AG09309 (cell line): ENCODE data around the gene KLHL20.
A peak's percentile ranks its signal among the peaks of the same experiment; 100 is the strongest.

ENCODE experiments used
- DNase-seq: peaks from one replicate; pipeline ENCODE4 v3.0.0-alpha.2; 2010; ENCODE audit warnings: low read depth
- H3K4me3 ChIP-seq: 2 replicates; pipeline ENCODE4 v1.5.1; 2011; ENCODE audit warnings: mild to moderate bottlenecking, low read depth, low read length, moderate library complexity; ENCODE audit not compliant: control insufficient read depth
- TF ChIP-seq, protein P1 (sequence below): IDR thresholded peaks from 2 replicates; pipeline ENCODE4 v1.5.1; 2011; ENCODE audit warnings: mild to moderate bottlenecking, low read depth, low read length, inconsistent platforms; ENCODE audit not compliant: insufficient read depth, control insufficient read depth; ENCODE audit errors: missing control alignments

The KLHL20 gene

GRCh38 chr1:173818459-173818858, 103.7 kb downstream of the KLHL20 start:
- TF ChIP-seq, protein P1, sequence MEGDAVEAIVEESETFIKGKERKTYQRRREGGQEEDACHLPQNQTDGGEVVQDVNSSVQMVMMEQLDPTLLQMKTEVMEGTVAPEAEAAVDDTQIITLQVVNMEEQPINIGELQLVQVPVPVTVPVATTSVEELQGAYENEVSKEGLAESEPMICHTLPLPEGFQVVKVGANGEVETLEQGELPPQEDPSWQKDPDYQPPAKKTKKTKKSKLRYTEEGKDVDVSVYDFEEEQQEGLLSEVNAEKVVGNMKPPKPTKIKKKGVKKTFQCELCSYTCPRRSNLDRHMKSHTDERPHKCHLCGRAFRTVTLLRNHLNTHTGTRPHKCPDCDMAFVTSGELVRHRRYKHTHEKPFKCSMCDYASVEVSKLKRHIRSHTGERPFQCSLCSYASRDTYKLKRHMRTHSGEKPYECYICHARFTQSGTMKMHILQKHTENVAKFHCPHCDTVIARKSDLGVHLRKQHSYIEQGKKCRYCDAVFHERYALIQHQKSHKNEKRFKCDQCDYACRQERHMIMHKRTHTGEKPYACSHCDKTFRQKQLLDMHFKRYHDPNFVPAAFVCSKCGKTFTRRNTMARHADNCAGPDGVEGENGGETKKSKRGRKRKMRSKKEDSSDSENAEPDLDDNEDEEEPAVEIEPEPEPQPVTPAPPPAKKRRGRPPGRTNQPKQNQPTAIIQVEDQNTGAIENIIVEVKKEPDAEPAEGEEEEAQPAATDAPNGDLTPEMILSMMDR: no peak
- no peak overlapping the region for H3K4me3 ChIP-seq
- DNase-seq: no peak

DNA sequence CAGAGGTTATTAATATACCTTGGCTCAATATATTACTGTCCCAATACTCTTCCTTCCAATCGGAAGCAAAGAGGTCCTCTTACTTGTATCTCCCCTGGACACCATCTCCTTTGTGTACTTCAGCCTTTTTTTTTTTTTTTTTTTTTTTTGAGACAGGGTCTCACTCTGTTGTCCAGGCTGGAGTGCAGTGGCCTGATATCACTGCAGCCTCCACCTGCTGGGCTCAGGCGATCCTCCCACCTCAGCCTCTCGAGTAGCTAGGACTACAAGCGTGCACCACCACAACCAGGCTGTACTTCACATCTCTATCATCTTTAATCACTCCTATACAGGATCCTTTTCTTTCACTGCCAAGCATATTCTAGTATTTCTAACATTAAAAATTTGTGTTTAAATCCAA, 106.9 kb downstream of the KLHL20 start:
- no peak overlapping the region for H3K4me3 ChIP-seq
- TF ChIP-seq, protein P1: no peak
- DNase-seq: no peak

DNA sequence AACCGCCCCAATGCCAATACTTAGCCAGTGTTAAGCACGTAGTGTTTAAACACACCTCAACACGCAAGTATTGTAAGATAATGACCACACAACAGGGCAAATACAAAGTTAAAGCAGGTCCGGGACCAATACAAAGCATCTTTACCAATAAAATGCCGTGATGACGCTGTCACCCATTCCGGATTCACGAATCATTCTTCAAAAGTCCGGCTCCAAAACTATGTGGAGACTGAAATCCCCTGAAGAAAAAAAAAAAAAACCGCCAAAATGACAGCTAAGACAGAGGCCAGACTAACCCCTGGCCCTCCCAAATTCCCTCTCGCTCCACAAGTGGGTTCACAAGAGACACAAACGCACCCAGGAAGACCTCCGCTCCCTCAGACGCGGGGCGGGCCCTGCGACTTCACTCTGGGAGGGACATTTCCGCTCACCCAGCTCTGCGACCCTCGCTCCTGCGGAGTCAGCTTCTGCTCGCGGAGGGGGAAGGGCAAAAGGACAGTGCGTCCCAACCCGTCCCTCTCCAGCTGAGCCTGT, 109.1 kb downstream of the KLHL20 start:
- DNase-seq: no peak
- TF ChIP-seq, protein P1: no peak
- H3K4me3 ChIP-seq: peak overlapping the region; percentile 90

DNA sequence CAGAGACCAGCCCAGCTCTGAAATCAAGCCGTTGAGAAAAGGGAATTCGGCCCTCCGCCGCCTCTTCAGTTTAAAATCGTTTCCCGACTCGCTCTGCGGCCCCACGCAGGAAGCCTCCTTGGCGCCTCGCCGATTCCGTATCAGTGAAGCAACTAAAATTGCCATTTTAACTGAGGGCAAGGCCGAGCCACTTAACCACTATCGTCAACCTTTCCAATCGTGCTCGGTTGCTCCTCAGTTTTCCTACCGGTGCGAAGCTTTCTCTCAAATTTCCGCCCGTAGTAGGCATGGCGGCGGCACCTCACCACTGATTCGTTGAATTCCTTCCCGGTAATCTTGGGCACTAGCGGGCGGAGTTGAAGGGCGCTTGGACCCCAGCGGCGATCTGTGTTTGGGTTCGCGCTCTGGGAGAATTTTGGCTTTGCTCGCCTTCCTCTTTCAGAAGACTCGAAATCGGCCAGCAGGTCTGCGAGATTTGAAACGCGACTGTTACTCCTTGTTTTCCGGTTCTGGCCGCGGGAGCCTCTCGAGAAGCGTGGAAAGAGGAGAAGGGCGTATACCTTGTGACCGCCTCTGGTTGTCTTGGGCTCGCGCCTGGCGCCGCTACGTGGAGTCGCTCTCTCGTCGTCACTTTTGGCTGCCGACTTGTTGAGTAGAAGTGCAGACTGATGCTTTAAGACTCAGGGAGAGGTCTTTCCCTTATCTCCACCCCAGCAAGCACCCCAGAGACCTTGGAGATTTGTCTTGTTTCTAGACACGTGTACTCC, 109.7 kb downstream of the KLHL20 start, which contains the start of the genes CENPL and DARS2:
Gene CENPL (minus strand): TSS at position 569 of the 767 bp plus-strand sequence. CDS start 13,584 bp downstream, outside the sequence.
Gene DARS2 (plus strand): TSS at position 359 of the 767 bp plus-strand sequence. CDS start 557 bp downstream, outside the sequence.
- TF ChIP-seq, protein P1: no peak
- peak within 1 kb of the TSS; percentile 90 for H3K4me3 ChIP-seq
- peak; percentile 95 for DNase-seq

DNA sequence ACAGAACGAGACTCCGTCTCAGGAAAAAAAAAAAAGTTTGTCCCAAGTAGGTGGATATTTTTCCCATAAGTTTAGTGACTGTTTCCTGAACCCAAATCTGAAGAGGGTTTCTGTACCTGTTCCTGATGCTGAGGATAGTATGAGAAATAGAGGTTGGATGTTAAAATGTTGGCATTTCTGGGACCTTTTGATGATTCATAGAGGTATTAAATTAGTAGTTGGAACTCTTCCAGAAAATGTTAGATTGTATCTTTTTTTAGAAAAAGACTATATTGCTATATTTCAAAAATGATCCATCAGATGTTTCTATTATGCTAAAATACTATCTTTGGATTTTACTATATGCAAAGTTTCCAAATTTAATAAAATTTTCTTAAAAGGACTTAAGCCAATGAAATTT, 112.8 kb downstream of the KLHL20 start:
- H3K4me3 ChIP-seq: no peak overlapping the region
- TF ChIP-seq, protein P1: no peak
- DNase-seq: no peak

DNA sequence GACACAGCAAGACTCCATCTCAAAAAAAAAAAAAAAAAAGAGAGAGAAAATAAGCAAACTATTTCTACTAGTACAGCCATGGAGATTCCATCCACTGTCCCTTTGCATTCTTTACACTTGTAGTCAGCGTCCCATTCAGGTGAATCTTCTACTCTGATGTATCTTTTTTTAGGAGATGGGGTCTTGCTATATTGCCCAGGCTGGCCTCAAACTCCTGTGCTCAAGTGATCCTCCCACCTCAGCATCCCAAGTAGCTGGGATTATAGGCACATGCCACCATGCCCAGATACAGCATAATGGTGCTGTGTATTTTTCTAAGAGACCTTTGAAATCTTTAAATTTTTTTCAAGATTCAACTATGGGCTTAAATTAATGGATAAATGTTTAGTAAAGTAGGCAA, 118.0 kb downstream of the KLHL20 start:
- DNase-seq: no peak
- TF ChIP-seq, protein P1: no peak

More for the DNA sequence above, 118.0 kb downstream of the KLHL20 start:
- H3K4me3 ChIP-seq: no peak overlapping the region
